Neural cell (in vitro differentiated cells): ENCODE measurements around the gene ACER1. TPM values are rescaled to one million over a fixed set of nuclear protein-coding genes. Genes with fewer than 3 reads are reported as not detected.

Source experiments
- H2AFZ ChIP-seq: fragments of 200-600, 300-800 bp; sonication (generic), shearing (Covaris generic); 2 replicates; pipeline ENCODE4 v1.6.0; 2014; ENCODE audit warnings: low read depth, mild to moderate bottlenecking, antibody characterized with exemption, low read length, moderate library complexity
- H3F3A ChIP-seq: fragments of 200-600 bp; shearing (Covaris generic); 2 replicates; pipeline ENCODE4 v1.6.1; 2016; ENCODE audit warnings: mild to moderate bottlenecking, moderate library complexity, mixed read lengths, antibody characterized with exemption, low read length; ENCODE audit not compliant: insufficient read depth, poor library complexity, severe bottlenecking
- H3K27ac ChIP-seq: fragments of 200-600, 300-800 bp; sonication (generic), shearing (Covaris generic); 2 replicates; pipeline ENCODE4 v1.5.1; 2014; ENCODE audit warnings: mild to moderate bottlenecking, low read length, moderate library complexity
- H3K27me3 ChIP-seq: fragments of 300-800, 200-600 bp; sonication (generic), shearing (Covaris generic); 2 replicates; pipeline ENCODE4 v1.6.0; 2014; ENCODE audit warnings: mild to moderate bottlenecking, low read depth, low read length, moderate library complexity; ENCODE audit not compliant: insufficient read depth
- H3K36me3 ChIP-seq: fragments of 300-800, 200-600 bp; sonication (generic), shearing (Covaris generic); 2 replicates; pipeline ENCODE4 v1.5.1; 2014; ENCODE audit warnings: mild to moderate bottlenecking, antibody characterized with exemption, low read length, moderate library complexity; ENCODE audit not compliant: insufficient read depth
- H3K4me2 ChIP-seq: fragments of 300-800, 200-600 bp; sonication (generic), shearing (Covaris generic); 2 replicates; pipeline ENCODE4 v1.6.0; 2014; ENCODE audit warnings: mild to moderate bottlenecking, low read length
- H3K4me3 ChIP-seq: fragments of 300-800, 200-600 bp; sonication (generic), shearing (Covaris generic); 2 replicates; pipeline ENCODE4 v1.5.1; 2014; ENCODE audit warnings: mild to moderate bottlenecking, low read length, moderate library complexity
- H3K79me2 ChIP-seq: fragments of 200-600 bp; shearing (Covaris generic); replicated peaks from 2 replicates; pipeline ENCODE4 v1.6.0; 2014; ENCODE audit warnings: mild to moderate bottlenecking, low read length, moderate library complexity; ENCODE audit not compliant: insufficient read depth
- H3K9ac ChIP-seq: fragments of 300-800, 200-600 bp; sonication (generic), shearing (Covaris generic); 2 replicates; pipeline ENCODE4 v1.6.1; 2016; ENCODE audit warnings: mild to moderate bottlenecking, low read length, mixed read lengths
- H3K9me2 ChIP-seq: fragments of 200-600 bp; shearing (Covaris generic); 2 replicates; pipeline ENCODE4 v1.6.1; 2016; ENCODE audit warnings: mild to moderate bottlenecking, low read length, mixed read lengths; ENCODE audit not compliant: insufficient read depth
- H3K9me3 ChIP-seq: fragments of 200-600, 300-800 bp; sonication (generic), shearing (Covaris generic); 2 replicates; pipeline ENCODE4 v1.6.1; 2016; ENCODE audit warnings: mild to moderate bottlenecking, mixed run types, low read length, moderate library complexity, mixed read lengths
- H4K20me1 ChIP-seq: fragments of 200-600 bp; shearing (Covaris generic); 2 replicates; pipeline ENCODE4 v1.6.1; 2016; ENCODE audit warnings: mild to moderate bottlenecking, mixed run types; ENCODE audit not compliant: insufficient read depth
- EP300 ChIP-seq: fragments of 450-650 bp; conservative IDR thresholded peaks from 2 replicates; pipeline ENCODE4 v1.6.1; 2014; ENCODE audit warnings: antibody characterized with exemption, mild to moderate bottlenecking, moderate library complexity; ENCODE audit not compliant: poor library complexity, severe bottlenecking
- EZH2 ChIP-seq: fragments of 200-600, 300-800 bp; shearing (Covaris generic), sonication (generic); IDR thresholded peaks from 2 replicates; pipeline ENCODE4 v1.6.1; 2014; ENCODE audit warnings: antibody characterized with exemption, low read length, borderline replicate concordance, mild to moderate bottlenecking; ENCODE audit not compliant: insufficient read depth, poor library complexity, severe bottlenecking
- MXI1 ChIP-seq: fragments of 450-650 bp; conservative IDR thresholded peaks from 2 replicates; pipeline ENCODE4 v1.6.1; 2014; ENCODE audit warnings: antibody characterized with exemption, mild to moderate bottlenecking; ENCODE audit not compliant: poor library complexity, severe bottlenecking
- POLR2AphosphoS5 ChIP-seq: IDR thresholded peaks from 2 replicates; pipeline ENCODE4 v1.6.1; 2012
- RAD21 ChIP-seq: fragments of 450-650 bp; conservative IDR thresholded peaks from 2 replicates; pipeline ENCODE4 v1.6.1; 2014; ENCODE audit warnings: antibody characterized with exemption, mild to moderate bottlenecking, moderate library complexity
- SMC3 ChIP-seq: fragments of 450-650 bp; conservative IDR thresholded peaks from 2 replicates; pipeline ENCODE4 v1.6.1; 2014; ENCODE audit warnings: antibody characterized with exemption, mild to moderate bottlenecking, moderate library complexity; ENCODE audit not compliant: poor library complexity
- TAF1 ChIP-seq: IDR thresholded peaks from 2 replicates; pipeline ENCODE4 v1.6.1; 2012; ENCODE audit warnings: low read depth
- polyA plus RNA-seq: library from polyadenylated mRNA; depleted of rRNA; stranded (reverse); fragments of >200 nt; gene quantifications from 2 replicates; pipeline ENCODE4 v1.2.3, GENCODE V29; 2014
- TF ChIP-seq, protein P1 (sequence below): IDR thresholded peaks from 2 replicates; pipeline ENCODE4 v1.6.1; 2012; ENCODE audit warnings: borderline replicate concordance
- TF ChIP-seq, protein P2 (sequence below): fragments of 450-650 bp; IDR thresholded peaks from 2 replicates; pipeline ENCODE4 v1.5.1; 2014; ENCODE audit warnings: antibody characterized with exemption, mild to moderate bottlenecking, moderate library complexity; ENCODE audit not compliant: poor library complexity, severe bottlenecking

ACER1 gene
- polyA plus RNA-seq, 1 donor from 2014 or later = not detected

DNA sequence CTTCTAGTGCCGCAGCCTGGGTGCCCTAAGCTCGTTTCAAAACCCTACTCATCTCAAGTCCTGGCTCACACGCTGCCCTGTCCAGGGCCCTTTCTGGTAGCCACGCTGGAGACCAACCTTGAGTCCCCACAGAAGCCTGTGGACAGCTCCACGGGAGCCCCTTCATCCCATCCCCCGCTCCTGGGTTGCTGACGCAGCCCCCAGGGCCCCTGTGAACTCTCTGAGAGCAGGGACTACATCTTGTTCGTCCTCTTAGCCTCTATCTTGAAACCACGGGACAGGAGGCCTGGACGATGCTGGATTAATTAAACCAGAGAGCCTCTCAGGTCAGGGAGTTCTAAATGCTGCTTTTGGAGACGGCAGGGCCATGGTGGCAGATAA is 61.0 kb downstream of the ACER1 start:
- no peak for TF ChIP-seq POLR2AphosphoS5
- H3K9me3 ChIP-seq = no peaks in the 10 kb centered on the region
- H4K20me1 ChIP-seq = peaks cover 8% of the 10 kb centered on the region
- H3K4me2 ChIP-seq = no peak overlapping the region
- no peak overlapping the region for H2AFZ ChIP-seq
- H3K4me3 ChIP-seq = no peak overlapping the region
- no peaks in the 10 kb centered on the region for H3K27me3 ChIP-seq
- H3K36me3 ChIP-seq = no peaks in the 10 kb centered on the region
- no peak overlapping the region for H3K9ac ChIP-seq
- no peak overlapping the region for H3K27ac ChIP-seq
- H3K9me2 ChIP-seq = no peaks in the 10 kb centered on the region
- no peaks in the 10 kb centered on the region for H3F3A ChIP-seq
- peaks cover 75% of the 10 kb centered on the region for H3K79me2 ChIP-seq

DNA sequence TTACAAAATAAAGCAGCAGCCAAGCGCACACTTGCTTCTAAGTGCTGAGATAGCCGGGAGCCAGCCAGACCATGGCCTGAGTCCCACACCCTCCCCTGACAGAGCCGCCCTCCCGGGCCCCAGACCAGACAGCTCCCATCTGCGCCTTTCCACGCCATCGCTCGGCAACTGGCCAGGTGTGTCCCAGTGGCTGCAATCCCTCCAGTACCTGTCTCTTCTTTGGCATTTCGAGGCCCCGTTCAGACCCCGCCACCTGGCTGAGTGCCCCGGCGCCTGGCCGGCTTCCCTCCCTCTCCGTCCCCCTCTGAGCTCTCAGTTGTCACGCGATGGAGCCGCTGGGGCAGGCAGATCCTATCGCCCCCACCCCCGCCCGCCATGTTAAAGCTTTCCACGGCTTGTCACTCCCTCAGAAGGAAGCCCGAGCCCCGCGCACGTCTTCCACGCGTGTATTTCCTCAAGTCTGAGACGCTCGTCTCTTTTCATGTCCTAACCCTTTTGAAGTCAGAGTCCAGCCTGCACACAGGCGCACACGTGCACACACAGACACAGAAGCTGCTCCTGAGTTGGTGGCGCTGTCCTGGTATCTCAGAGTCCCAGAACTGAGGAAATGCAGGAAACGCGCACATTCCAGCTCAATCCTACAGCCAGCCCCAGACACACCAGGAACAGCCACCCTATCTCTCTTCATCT is 61.5 kb downstream of the ACER1 start:
- Histone ChIP-seq H3K27me3 (no peaks in the 10 kb centered on the region), H3K9me2 (no peaks in the 10 kb centered on the region), H3K79me2 (peaks cover 70% of the 10 kb centered on the region), H2AFZ (no peak overlapping the region), H3K4me2 (no peak overlapping the region), H3K4me3 (no peak overlapping the region), H3K9ac (no peak overlapping the region), H3F3A (no peaks in the 10 kb centered on the region), H4K20me1 (peaks cover 8% of the 10 kb centered on the region), H3K9me3 (no peaks in the 10 kb centered on the region), H3K27ac (no peak overlapping the region), H3K36me3 (no peaks in the 10 kb centered on the region)
- TF ChIP-seq, protein P1, sequence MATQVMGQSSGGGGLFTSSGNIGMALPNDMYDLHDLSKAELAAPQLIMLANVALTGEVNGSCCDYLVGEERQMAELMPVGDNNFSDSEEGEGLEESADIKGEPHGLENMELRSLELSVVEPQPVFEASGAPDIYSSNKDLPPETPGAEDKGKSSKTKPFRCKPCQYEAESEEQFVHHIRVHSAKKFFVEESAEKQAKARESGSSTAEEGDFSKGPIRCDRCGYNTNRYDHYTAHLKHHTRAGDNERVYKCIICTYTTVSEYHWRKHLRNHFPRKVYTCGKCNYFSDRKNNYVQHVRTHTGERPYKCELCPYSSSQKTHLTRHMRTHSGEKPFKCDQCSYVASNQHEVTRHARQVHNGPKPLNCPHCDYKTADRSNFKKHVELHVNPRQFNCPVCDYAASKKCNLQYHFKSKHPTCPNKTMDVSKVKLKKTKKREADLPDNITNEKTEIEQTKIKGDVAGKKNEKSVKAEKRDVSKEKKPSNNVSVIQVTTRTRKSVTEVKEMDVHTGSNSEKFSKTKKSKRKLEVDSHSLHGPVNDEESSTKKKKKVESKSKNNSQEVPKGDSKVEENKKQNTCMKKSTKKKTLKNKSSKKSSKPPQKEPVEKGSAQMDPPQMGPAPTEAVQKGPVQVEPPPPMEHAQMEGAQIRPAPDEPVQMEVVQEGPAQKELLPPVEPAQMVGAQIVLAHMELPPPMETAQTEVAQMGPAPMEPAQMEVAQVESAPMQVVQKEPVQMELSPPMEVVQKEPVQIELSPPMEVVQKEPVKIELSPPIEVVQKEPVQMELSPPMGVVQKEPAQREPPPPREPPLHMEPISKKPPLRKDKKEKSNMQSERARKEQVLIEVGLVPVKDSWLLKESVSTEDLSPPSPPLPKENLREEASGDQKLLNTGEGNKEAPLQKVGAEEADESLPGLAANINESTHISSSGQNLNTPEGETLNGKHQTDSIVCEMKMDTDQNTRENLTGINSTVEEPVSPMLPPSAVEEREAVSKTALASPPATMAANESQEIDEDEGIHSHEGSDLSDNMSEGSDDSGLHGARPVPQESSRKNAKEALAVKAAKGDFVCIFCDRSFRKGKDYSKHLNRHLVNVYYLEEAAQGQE = no peak
- TF ChIP-seq MXI1 = no peak

DNA sequence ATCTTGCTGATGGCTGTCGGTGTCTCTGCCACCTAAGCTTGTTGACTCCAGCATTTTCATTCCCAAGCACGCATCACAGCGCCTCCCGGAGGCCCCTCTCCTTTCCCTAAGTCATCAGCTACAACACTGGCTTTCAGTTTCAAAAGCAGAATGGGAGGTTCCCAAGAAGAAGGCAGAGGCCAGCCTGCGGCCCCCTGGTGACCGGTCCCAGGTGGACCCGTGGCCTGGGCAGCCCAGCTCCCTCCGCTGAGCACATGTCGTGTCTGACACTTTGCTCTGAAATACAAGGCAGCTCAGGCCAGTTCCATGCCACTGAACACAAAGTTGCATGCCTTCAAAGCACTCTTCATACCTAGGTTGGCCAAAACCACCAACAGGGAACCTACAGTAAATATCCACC is 62.2 kb downstream of the ACER1 start:
- no peak overlapping the region for H3K27ac ChIP-seq
- H3K27me3 ChIP-seq = no peaks in the 10 kb centered on the region
- no peaks in the 10 kb centered on the region for H3K9me3 ChIP-seq
- H3K79me2 ChIP-seq = peaks cover 64% of the 10 kb centered on the region
- no peaks in the 10 kb centered on the region for H3K36me3 ChIP-seq
- no peak overlapping the region for H3K9ac ChIP-seq
- peaks cover 8% of the 10 kb centered on the region for H4K20me1 ChIP-seq
- H3K4me2 ChIP-seq = no peak overlapping the region
- TF ChIP-seq, protein P1 = no peak
- TF ChIP-seq EP300 (no peak), MXI1 (no peak), POLR2AphosphoS5 (no peak), TAF1 (no peak), SMC3 (no peak), EZH2 (no peak), RAD21 (no peak)
- TF ChIP-seq, protein P2, sequence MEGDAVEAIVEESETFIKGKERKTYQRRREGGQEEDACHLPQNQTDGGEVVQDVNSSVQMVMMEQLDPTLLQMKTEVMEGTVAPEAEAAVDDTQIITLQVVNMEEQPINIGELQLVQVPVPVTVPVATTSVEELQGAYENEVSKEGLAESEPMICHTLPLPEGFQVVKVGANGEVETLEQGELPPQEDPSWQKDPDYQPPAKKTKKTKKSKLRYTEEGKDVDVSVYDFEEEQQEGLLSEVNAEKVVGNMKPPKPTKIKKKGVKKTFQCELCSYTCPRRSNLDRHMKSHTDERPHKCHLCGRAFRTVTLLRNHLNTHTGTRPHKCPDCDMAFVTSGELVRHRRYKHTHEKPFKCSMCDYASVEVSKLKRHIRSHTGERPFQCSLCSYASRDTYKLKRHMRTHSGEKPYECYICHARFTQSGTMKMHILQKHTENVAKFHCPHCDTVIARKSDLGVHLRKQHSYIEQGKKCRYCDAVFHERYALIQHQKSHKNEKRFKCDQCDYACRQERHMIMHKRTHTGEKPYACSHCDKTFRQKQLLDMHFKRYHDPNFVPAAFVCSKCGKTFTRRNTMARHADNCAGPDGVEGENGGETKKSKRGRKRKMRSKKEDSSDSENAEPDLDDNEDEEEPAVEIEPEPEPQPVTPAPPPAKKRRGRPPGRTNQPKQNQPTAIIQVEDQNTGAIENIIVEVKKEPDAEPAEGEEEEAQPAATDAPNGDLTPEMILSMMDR = no peak
- H3K4me3 ChIP-seq = no peak overlapping the region
- no peaks in the 10 kb centered on the region for H3F3A ChIP-seq
- no peaks in the 10 kb centered on the region for H3K9me2 ChIP-seq
- H2AFZ ChIP-seq = no peak overlapping the region
